AG09319 (cell line): ENCODE results near the gene MSI2.

ENCODE experiments used
- DNase-seq: peaks from one replicate; pipeline ENCODE4 v3.0.0-alpha.2; 2010; ENCODE audit warnings: low read depth; ENCODE audit errors: extremely low read depth
- TF ChIP-seq, protein P1 (sequence below): IDR thresholded peaks from 2 replicates; pipeline ENCODE4 v1.5.1; 2011; ENCODE audit warnings: low read depth, mild to moderate bottlenecking, inconsistent platforms, low read length, moderate library complexity

Gene MSI2

DNA sequence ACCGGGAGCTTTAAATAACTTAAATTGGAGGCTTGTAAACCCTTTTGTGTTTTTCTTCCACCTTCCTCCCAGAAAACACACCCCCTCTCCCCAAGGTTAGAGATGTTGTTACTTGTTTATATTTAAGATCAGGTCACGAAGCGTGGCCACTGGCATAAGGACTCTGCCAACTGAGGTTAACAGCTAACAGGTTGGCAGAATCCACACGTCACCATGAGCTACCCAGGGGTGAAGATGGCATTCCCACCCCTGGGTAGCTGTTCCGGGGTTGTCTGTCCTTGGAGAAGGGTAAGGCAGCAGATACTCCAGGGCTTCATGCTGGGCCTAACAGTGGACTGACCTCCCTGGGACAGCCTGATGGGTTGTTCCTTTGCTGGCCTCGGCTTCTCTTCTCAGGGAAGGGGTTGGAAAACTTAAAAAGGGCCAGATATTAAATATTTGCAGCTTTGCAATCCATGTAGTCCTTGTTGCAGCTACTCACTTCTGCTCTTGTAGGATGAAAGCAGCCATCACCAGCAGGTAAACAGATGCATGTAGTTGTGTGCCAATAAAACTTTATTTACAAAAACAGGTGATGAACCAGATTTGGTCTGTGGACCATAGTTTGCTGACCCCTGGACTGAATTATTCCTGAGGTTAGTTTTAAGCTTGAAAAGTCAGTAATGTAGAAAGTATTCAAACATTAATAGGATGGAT lies 148.6 kb downstream of the MSI2 start:
- TF ChIP-seq, protein P1, sequence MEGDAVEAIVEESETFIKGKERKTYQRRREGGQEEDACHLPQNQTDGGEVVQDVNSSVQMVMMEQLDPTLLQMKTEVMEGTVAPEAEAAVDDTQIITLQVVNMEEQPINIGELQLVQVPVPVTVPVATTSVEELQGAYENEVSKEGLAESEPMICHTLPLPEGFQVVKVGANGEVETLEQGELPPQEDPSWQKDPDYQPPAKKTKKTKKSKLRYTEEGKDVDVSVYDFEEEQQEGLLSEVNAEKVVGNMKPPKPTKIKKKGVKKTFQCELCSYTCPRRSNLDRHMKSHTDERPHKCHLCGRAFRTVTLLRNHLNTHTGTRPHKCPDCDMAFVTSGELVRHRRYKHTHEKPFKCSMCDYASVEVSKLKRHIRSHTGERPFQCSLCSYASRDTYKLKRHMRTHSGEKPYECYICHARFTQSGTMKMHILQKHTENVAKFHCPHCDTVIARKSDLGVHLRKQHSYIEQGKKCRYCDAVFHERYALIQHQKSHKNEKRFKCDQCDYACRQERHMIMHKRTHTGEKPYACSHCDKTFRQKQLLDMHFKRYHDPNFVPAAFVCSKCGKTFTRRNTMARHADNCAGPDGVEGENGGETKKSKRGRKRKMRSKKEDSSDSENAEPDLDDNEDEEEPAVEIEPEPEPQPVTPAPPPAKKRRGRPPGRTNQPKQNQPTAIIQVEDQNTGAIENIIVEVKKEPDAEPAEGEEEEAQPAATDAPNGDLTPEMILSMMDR: no peak
- DNase-seq: no peak

- no peak for DNase-seq
- TF ChIP-seq, protein P1: no peak
Measured at GRCh38 chr17:57405491-57406072, 149.3 kb downstream of the MSI2 start.

GRCh38 chr17:57406131-57406980 lies 150.0 kb downstream of the MSI2 start:
- no peak for DNase-seq
- TF ChIP-seq, protein P1: no peak

GRCh38 chr17:57406981-57407286 lies 150.6 kb downstream of the MSI2 start:
- DNase-seq: no peak
- TF ChIP-seq, protein P1: no peak

- no peak for DNase-seq
- TF ChIP-seq, protein P1: no peak
Measured at GRCh38 chr17:57407287-57408070, 151.2 kb downstream of the MSI2 start.

DNA sequence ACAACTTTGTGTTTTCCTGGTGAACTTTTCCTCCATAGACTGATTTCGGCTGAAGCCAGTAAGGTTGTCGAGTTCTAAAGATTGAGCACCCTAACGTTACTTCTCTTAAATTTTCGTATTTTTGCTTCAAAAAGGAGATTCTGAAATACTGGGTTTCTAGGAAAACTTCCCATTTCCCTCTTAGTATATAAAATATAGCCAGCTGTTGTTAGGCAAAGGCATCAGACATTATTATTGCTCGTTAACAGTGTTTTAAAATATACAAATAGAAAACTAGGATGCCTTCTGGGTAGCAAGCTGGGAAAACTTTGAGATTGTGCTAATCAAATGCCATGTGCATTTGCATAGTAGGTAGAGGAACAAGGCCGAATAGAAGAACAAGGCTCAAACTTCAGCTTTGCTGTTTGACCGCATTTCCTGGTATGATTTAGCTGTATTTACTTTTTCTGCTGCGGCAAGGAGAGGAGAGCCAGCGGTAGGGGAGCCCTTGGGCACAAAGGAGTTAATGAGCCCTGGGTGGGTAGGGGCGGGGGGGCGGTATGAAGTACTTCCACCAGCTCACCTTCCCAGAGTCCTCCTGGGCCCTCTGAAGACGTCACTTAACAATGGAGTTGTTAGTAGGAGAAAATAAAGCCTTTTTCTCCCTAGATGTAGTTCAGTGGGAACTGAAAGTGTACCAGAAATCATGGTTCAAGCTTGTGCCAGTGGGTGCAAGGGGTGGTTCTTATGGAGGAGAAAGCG lies 151.9 kb downstream of the MSI2 start:
- DNase-seq: no peak
- TF ChIP-seq, protein P1: no peak
